Renal pelvis (tissue), 4 donors: ENCODE data around the gene TUSC2. TPM values are rescaled to one million over a fixed set of nuclear protein-coding genes. Genes with fewer than 3 reads are reported as not detected.

Experiments
- DNase-seq: peaks from one replicate; pipeline ENCODE4 v3.0.0-alpha.2; 2013
- polyA plus RNA-seq, 3 donors: library from polyadenylated mRNA; unstranded; fragments of 120-200 nt; gene quantifications; one replicate each; pipeline ENCODE4 v1.2.1, GENCODE V29; 2013; ENCODE audit not compliant: insufficient read length in 3 of 3

Gene TUSC2
- polyA plus RNA-seq, 3 donors = 23.8 to 29.8 (median 28.0) TPM

- no peak for DNase-seq
Observed at GRCh38 chr3:50340147-50340447, 12.1 kb upstream of the TUSC2 start.

GRCh38 chr3:50339485-50340146, 11.6 kb upstream of the TUSC2 start:
- DNase-seq = no peak

GRCh38 chr3:50338965-50339364, 10.9 kb upstream of the TUSC2 start:
- no peak for DNase-seq

- DNase-seq = peak; percentile 98
Observed at GRCh38 chr3:50337175-50337861, 9.3 kb upstream of the TUSC2 start.

- no peak for DNase-seq
Observed at GRCh38 chr3:50336452-50337174, 8.6 kb upstream of the TUSC2 start.

- no peak for DNase-seq
Observed at GRCh38 chr3:50334339-50335075, 6.5 kb upstream of the TUSC2 start.

GRCh38 chr3:50333744-50334328, 5.8 kb upstream of the TUSC2 start:
- no peak for DNase-seq

- DNase-seq = no peak
Observed at GRCh38 chr3:50331364-50331907, 3.4 kb upstream of the TUSC2 start.

- DNase-seq = no peak
Observed at GRCh38 chr3:50330330-50330729, 2.3 kb upstream of the TUSC2 start.

- no peak for DNase-seq
Observed at GRCh38 chr3:50327129-50327528, 894 bp downstream of the TUSC2 start.

- no peak for DNase-seq
Observed at GRCh38 chr3:50326182-50326541, 1.9 kb downstream of the TUSC2 start.

GRCh38 chr3:50325497-50326181, 2.4 kb downstream of the TUSC2 start:
- DNase-seq = no peak

GRCh38 chr3:50325113-50325480, 2.9 kb downstream of the TUSC2 start:
- no peak for DNase-seq

- DNase-seq = no peak
Observed at GRCh38 chr3:50324351-50325112, 3.5 kb downstream of the TUSC2 start.

GRCh38 chr3:50323614-50324199, 4.3 kb downstream of the TUSC2 start:
- DNase-seq = no peak

- no peak for DNase-seq
Observed at GRCh38 chr3:50323092-50323600, 4.9 kb downstream of the TUSC2 start.

GRCh38 chr3:50322386-50323091, 5.5 kb downstream of the TUSC2 start, which contains the start of gene HYAL2:
Gene HYAL2, minus strand, starts transcription at chr3:50322745. Its CDS starts 2,256 bp downstream, at chr3:50320489.
- DNase-seq = no peak

- DNase-seq = no peak
Observed at GRCh38 chr3:50322115-50322385, 6.0 kb downstream of the TUSC2 start.

- DNase-seq = peak; percentile 91
Observed at GRCh38 chr3:50321336-50322114, 6.5 kb downstream of the TUSC2 start.
